HCT116 (cell line): ENCODE measurements around the gene DNAJC7. TPM values are rescaled to one million over a fixed set of nuclear protein-coding genes. Genes with fewer than 3 reads are reported as not detected.

Experiments
- ATAC-seq: fragments of 200-7000 bp; cut with Tn5 transposase; 2 replicates; pipeline ENCODE4 v1.9.1; 2020; ENCODE audit warnings: mild to moderate bottlenecking, moderate library complexity
- BruUV-seq: library from RNA; stranded (reverse); fragments of 400-500 nt; replicated peaks from 2 replicates; lab custom pipeline; 2021; lab: Mats Ljungman, UMichigan
- CTCF ChIA-PET: fragments of 300-600 bp; sonication (Branson Sonifier 250); formaldehyde crosslinking; loops from one replicate; lab custom pipeline; 2021; ENCODE audit warnings: antibody characterized with exemption; lab: Charles Lee
- POLR2A ChIA-PET: fragments of 300-600, 350-600 bp; sonication (Branson Sonifier 250); formaldehyde crosslinking; loops from one replicate; lab custom pipeline; 2021; ENCODE audit warnings: antibody characterized with exemption; lab: Charles Lee
- RAD21 ChIA-PET, 2 experiments: fragments of 300-600 bp; sonication (Branson Sonifier 250); formaldehyde crosslinking; loops; one replicate each; lab custom pipeline; 2023; ENCODE audit warnings: low total read pairs in 2 of 2; ENCODE audit not compliant: uncharacterized antibody in 2 of 2, unreplicated experiment in 2 of 2, low non-redundant PET in 1 of 2; lab: Charles Lee
- DNase-seq: peaks from one replicate; pipeline ENCODE4 v3.0.0-alpha.2; 2010; ENCODE audit warnings: low read depth, low spot score
- H2AFZ ChIP-seq: fragments of 200-600 bp; shearing (Covaris generic), sonication (generic); 2 replicates; pipeline ENCODE4 v1.6.1; 2017; ENCODE audit warnings: low read depth, mixed run types, mixed read lengths, antibody characterized with exemption, low read length; ENCODE audit not compliant: poor library complexity, severe bottlenecking
- H3K27ac ChIP-seq: 2 replicates; pipeline ENCODE4 v1.5.1; 2012; ENCODE audit warnings: low read depth, low read length
- H3K27me3 ChIP-seq: fragments of 200-600 bp; sonication (generic); 2 replicates; pipeline ENCODE4 v1.6.1; 2016; ENCODE audit warnings: mixed run types, low read length, mixed read lengths; ENCODE audit not compliant: insufficient read depth
- H3K36me3 ChIP-seq, 2 experiments: fragments of 200-500 bp in 1 of 2; fragments of 200-600 bp in 1 of 2; sonication (Bioruptor generic) in 1 of 2; sonication (generic) in 1 of 2; 2 replicates each; pipeline versions ENCODE4 v1.5.1 to v1.6.1; 2014 to 2016; ENCODE audit warnings: low read length in 2 of 2, inconsistent platforms in 1 of 2, mixed read lengths in 1 of 2, mixed run types in 1 of 2; ENCODE audit not compliant: insufficient read depth in 2 of 2, control insufficient read depth in 1 of 2
- H3K4me1 ChIP-seq, 2 experiments: fragments of 200-600 bp in 1 of 2; sonication (generic) in 1 of 2; 2 replicates each; pipeline versions ENCODE4 v1.5.1 to v1.6.1; 2012 to 2017; ENCODE audit warnings: low read length in 2 of 2, inconsistent platforms in 1 of 2, mild to moderate bottlenecking in 1 of 2, mixed read lengths in 1 of 2, mixed run types in 1 of 2, moderate library complexity in 1 of 2; ENCODE audit not compliant: insufficient read depth in 2 of 2, control insufficient read depth in 1 of 2
- H3K4me2 ChIP-seq: fragments of 200-600 bp; sonication (generic); 2 replicates; pipeline ENCODE4 v1.6.1; 2017; ENCODE audit warnings: mixed run types, low read length, mixed read lengths
- H3K4me3 ChIP-seq, 2 experiments: fragments of 200-600 bp in 1 of 2; sonication (generic) in 1 of 2; replicated peaks in 1 of 2; 2 replicates each; pipeline ENCODE4 v1.5.1; 2011 to 2016; ENCODE audit warnings: low read length in 2 of 2, control low read depth in 1 of 2, low read depth in 1 of 2, mild to moderate bottlenecking in 1 of 2, mixed read lengths in 1 of 2, mixed run types in 1 of 2
- H3K79me2 ChIP-seq: fragments of 200-600 bp; sonication (generic); 2 replicates; pipeline ENCODE4 v1.6.1; 2017; ENCODE audit warnings: mild to moderate bottlenecking, mixed run types, low read length, moderate library complexity, mixed read lengths; ENCODE audit not compliant: insufficient read depth
- H3K9ac ChIP-seq: fragments of 200-600 bp; sonication (generic); 2 replicates; pipeline ENCODE4 v1.6.1; 2016; ENCODE audit warnings: low read length, mixed read lengths
- H3K9me2 ChIP-seq: fragments of 200-600 bp; sonication (generic), shearing (Covaris generic); 2 replicates; pipeline ENCODE4 v1.6.1; 2017; ENCODE audit warnings: mixed run types, mild to moderate bottlenecking, moderate library complexity; ENCODE audit not compliant: insufficient read depth
- H3K9me3 ChIP-seq, 2 experiments: fragments of 200-500 bp in 1 of 2; fragments of 200-600 bp in 1 of 2; sonication (Bioruptor generic) in 1 of 2; sonication (generic) in 1 of 2; 2 replicates each; pipeline ENCODE4 v1.6.1; 2014 to 2017; ENCODE audit warnings: low read length in 2 of 2, mixed read lengths in 2 of 2, inconsistent platforms in 1 of 2, low read depth in 1 of 2, mild to moderate bottlenecking in 1 of 2, mixed run types in 1 of 2, moderate library complexity in 1 of 2; ENCODE audit not compliant: control insufficient read depth in 1 of 2, insufficient read depth in 1 of 2
- H4K20me1 ChIP-seq: fragments of 200-600 bp; sonication (generic), shearing (Covaris generic); 2 replicates; pipeline ENCODE4 v1.6.1; 2017; ENCODE audit warnings: mixed run types, mild to moderate bottlenecking, moderate library complexity; ENCODE audit not compliant: insufficient read depth
- CBX3 ChIP-seq: IDR thresholded peaks from 2 replicates; pipeline ENCODE4 v1.6.1; 2012; ENCODE audit warnings: low read depth
- CTCF ChIP-seq, 3 experiments: fragments of 200-600 bp in 1 of 3; sonication (generic) in 1 of 3; IDR thresholded peaks in 2 of 3; conservative IDR thresholded peaks in 1 of 3; 2 replicates each; pipeline ENCODE4 v1.5.1; 2012 to 2017; ENCODE audit warnings: low read depth in 2 of 3, low read length in 2 of 3, antibody characterized with exemption in 1 of 3, borderline replicate concordance in 1 of 3, control low read depth in 1 of 3, mild to moderate bottlenecking in 1 of 3, mixed read lengths in 1 of 3, mixed run types in 1 of 3, moderate library complexity in 1 of 3; ENCODE audit not compliant: insufficient read depth in 1 of 3
- EGR1 ChIP-seq: IDR thresholded peaks from 2 replicates; pipeline ENCODE4 v1.6.1; 2012; ENCODE audit warnings: low read depth
- ELF1 ChIP-seq: IDR thresholded peaks from 2 replicates; pipeline ENCODE4 v1.6.1; 2012; ENCODE audit warnings: low read depth, borderline replicate concordance
- FOSL1 ChIP-seq: IDR thresholded peaks from 2 replicates; pipeline ENCODE4 v1.6.1; 2012; ENCODE audit warnings: low read depth
- JUND ChIP-seq: IDR thresholded peaks from 2 replicates; pipeline ENCODE4 v1.6.1; 2012
- POLR2A ChIP-seq: IDR thresholded peaks from 2 replicates; pipeline ENCODE4 v1.7.0; 2011; ENCODE audit warnings: borderline replicate concordance; ENCODE audit not compliant: insufficient read depth, insufficient read length; ENCODE audit errors: extremely low read depth
- POLR2AphosphoS5 ChIP-seq: IDR thresholded peaks from 2 replicates; pipeline ENCODE4 v1.6.1; 2011; ENCODE audit warnings: mild to moderate bottlenecking, low read depth, low read length, moderate library complexity
- RAD21 ChIP-seq: IDR thresholded peaks from 2 replicates; pipeline ENCODE4 v1.6.1; 2012; ENCODE audit warnings: low read depth, mild to moderate bottlenecking
- SIN3A ChIP-seq: IDR thresholded peaks from 2 replicates; pipeline ENCODE4 v1.6.1; 2012; ENCODE audit warnings: low read depth
- SRF ChIP-seq: IDR thresholded peaks from 2 replicates; pipeline ENCODE4 v1.6.1; 2012; ENCODE audit warnings: low read depth
- ZFX ChIP-seq: fragments of 450-650 bp; IDR thresholded peaks from 2 replicates; pipeline ENCODE4 v1.6.1; 2017
- intact Hi-C: fragments of 100-400 bp; cut with micrococcal nuclease; formaldehyde crosslinking; loops from 2 replicates; pipeline ENCODE4 v1.10.0; 2022
- total RNA-seq: library from RNA; stranded (reverse); gene quantifications from one replicate; pipeline ENCODE4 v1.2.1, GENCODE V29; 2021; ENCODE audit not compliant: unreplicated experiment
- TF ChIP-seq, protein P1 (sequence below): IDR thresholded peaks from 2 replicates; pipeline ENCODE4 v1.6.1; 2012; ENCODE audit warnings: low read depth
- TF ChIP-seq, protein P2 (sequence below): IDR thresholded peaks from 2 replicates; pipeline ENCODE4 v1.6.1; 2011; ENCODE audit warnings: mild to moderate bottlenecking, low read length, moderate library complexity; ENCODE audit not compliant: insufficient replicate concordance; ENCODE audit errors: extremely low read depth
- TF ChIP-seq, protein P3 (sequence below): IDR thresholded peaks from 2 replicates; pipeline ENCODE4 v1.6.1; 2012

DNAJC7 gene
- total RNA-seq, 1 experiment from 2014 or later, result 113 TPM

- no peak overlapping the region for H3K4me2 ChIP-seq
- ChIA-PET CTCF (no interaction called here), RAD21 (no interaction called here), POLR2A (no interaction called here)
- H3K4me3 ChIP-seq, result no peak overlapping the region
- TF ChIP-seq, protein P1, sequence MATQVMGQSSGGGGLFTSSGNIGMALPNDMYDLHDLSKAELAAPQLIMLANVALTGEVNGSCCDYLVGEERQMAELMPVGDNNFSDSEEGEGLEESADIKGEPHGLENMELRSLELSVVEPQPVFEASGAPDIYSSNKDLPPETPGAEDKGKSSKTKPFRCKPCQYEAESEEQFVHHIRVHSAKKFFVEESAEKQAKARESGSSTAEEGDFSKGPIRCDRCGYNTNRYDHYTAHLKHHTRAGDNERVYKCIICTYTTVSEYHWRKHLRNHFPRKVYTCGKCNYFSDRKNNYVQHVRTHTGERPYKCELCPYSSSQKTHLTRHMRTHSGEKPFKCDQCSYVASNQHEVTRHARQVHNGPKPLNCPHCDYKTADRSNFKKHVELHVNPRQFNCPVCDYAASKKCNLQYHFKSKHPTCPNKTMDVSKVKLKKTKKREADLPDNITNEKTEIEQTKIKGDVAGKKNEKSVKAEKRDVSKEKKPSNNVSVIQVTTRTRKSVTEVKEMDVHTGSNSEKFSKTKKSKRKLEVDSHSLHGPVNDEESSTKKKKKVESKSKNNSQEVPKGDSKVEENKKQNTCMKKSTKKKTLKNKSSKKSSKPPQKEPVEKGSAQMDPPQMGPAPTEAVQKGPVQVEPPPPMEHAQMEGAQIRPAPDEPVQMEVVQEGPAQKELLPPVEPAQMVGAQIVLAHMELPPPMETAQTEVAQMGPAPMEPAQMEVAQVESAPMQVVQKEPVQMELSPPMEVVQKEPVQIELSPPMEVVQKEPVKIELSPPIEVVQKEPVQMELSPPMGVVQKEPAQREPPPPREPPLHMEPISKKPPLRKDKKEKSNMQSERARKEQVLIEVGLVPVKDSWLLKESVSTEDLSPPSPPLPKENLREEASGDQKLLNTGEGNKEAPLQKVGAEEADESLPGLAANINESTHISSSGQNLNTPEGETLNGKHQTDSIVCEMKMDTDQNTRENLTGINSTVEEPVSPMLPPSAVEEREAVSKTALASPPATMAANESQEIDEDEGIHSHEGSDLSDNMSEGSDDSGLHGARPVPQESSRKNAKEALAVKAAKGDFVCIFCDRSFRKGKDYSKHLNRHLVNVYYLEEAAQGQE, result no peak
- TF ChIP-seq CBX3 (no peak), SRF (no peak), ELF1 (no peak), FOSL1 (no peak), SIN3A (no peak), EGR1 (no peak), ZFX (no peak), JUND (no peak), CTCF (IDR thresholded peaks at IDR 0.05 in 2 of 3, conservative IDR thresholded peaks at IDR 0.05 in 1 of 3; ENCODE audit: borderline replicate concordance in 1 of 3, insufficient read depth in 1 of 3, low read depth in 2 of 3, low read length in 2 of 3) (no peak), POLR2AphosphoS5 (no peak), POLR2A (no peak), RAD21 (no peak)
- TF ChIP-seq, protein P2, sequence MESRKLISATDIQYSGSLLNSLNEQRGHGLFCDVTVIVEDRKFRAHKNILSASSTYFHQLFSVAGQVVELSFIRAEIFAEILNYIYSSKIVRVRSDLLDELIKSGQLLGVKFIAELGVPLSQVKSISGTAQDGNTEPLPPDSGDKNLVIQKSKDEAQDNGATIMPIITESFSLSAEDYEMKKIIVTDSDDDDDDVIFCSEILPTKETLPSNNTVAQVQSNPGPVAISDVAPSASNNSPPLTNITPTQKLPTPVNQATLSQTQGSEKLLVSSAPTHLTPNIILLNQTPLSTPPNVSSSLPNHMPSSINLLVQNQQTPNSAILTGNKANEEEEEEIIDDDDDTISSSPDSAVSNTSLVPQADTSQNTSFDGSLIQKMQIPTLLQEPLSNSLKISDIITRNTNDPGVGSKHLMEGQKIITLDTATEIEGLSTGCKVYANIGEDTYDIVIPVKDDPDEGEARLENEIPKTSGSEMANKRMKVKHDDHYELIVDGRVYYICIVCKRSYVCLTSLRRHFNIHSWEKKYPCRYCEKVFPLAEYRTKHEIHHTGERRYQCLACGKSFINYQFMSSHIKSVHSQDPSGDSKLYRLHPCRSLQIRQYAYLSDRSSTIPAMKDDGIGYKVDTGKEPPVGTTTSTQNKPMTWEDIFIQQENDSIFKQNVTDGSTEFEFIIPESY, result no peak
- TF ChIP-seq, protein P3, sequence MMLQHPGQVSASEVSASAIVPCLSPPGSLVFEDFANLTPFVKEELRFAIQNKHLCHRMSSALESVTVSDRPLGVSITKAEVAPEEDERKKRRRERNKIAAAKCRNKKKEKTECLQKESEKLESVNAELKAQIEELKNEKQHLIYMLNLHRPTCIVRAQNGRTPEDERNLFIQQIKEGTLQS, result no peak
- no peak for ATAC-seq
- peaks cover 9% of the 10 kb centered on the region for H3K79me2 ChIP-seq
- H3K9ac ChIP-seq, result no peak overlapping the region
- H3K36me3 ChIP-seq, result peaks cover 62 to 69% of the 10 kb centered on the region in 2 experiments
- BruUV-seq, result no TSS peak
- no peaks in the 10 kb centered on the region for H3K9me3 ChIP-seq
- no peaks in the 10 kb centered on the region for H3K9me2 ChIP-seq
- H3K27me3 ChIP-seq, result no peaks in the 10 kb centered on the region
- no peaks in the 10 kb centered on the region for H4K20me1 ChIP-seq
- H3K4me1 ChIP-seq, result no peaks in the 10 kb centered on the region
- no peak overlapping the region for H2AFZ ChIP-seq
- no peak overlapping the region for H3K27ac ChIP-seq
- intact Hi-C loops, result no loop called here
- DNase-seq, result no peak
Observed at GRCh38 chr17:41985919-41986318, 31.3 kb downstream of the DNAJC7 start.
